D341Med (cell line): ENCODE results near the gene ZNF592.

Source experiments
- DNase-seq: peaks from one replicate; pipeline ENCODE4 v3.0.0; 2012; ENCODE audit warnings: low spot score

ZNF592 gene

GRCh38 chr15:84831028-84831427, 82.6 kb downstream of the ZNF592 start:
- DNase-seq, result no peak

DNA sequence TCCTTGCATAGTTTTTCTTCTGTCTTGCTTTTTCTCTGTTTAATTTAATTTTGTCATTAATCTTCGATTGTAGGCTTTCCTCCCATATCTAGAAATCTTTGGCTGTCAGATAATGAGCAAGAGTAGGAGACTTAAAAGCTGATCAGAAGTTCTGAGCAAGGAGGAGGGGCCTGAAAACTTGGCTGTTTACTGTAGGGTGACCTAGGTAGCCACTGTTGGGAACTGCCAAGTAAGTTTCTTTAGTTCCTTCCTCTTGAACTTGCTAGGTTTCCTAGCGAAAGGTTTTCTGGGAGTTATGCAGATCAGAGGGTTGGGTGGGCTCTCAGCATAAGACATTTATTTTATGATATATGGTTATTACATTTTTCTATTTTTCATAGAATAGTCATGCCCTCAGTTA, 83.2 kb downstream of the ZNF592 start:
- no peak for DNase-seq

- DNase-seq, result no peak
These were observed 84.2 kb downstream of the ZNF592 start for GRCh38 chr15:84832448-84833040.

DNA sequence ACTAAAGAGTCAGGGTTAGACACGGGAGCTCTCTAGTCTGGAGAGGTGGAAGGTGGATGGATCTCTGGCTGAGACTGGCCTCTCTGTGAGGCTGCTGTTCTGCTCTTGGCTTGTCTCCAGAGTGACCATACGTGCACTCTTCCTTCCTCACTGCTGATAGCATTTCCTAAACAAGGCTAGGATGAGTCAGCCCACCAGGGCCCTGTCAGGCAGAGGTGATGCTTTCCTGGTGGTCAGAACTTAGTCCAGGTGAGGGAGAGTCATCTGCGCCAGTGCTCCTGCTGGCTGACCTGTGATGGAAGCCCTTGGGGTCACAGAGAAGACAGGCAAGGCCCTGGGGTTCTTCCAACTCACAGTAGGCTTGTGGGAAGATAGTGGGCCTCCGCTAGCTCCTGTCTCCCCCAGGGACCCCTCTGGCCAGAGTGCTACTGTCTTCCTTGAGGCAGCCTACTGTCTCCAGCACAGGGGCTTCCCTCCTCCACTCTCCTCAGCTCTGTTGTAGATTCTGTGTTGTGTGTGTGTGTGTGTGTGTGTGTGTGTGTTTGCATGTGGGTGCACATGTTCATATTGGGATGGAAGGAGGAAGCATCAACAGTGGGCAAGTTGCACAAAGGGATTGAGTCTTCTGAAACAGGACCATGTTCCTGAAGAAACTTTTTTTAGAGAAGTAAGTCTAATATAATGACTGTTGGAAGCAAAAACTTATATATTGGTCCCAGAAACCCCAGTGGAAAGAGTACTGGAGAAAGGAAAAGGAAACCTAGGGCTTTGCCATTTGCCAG, 85.2 kb downstream of the ZNF592 start:
- no peak for DNase-seq

DNA sequence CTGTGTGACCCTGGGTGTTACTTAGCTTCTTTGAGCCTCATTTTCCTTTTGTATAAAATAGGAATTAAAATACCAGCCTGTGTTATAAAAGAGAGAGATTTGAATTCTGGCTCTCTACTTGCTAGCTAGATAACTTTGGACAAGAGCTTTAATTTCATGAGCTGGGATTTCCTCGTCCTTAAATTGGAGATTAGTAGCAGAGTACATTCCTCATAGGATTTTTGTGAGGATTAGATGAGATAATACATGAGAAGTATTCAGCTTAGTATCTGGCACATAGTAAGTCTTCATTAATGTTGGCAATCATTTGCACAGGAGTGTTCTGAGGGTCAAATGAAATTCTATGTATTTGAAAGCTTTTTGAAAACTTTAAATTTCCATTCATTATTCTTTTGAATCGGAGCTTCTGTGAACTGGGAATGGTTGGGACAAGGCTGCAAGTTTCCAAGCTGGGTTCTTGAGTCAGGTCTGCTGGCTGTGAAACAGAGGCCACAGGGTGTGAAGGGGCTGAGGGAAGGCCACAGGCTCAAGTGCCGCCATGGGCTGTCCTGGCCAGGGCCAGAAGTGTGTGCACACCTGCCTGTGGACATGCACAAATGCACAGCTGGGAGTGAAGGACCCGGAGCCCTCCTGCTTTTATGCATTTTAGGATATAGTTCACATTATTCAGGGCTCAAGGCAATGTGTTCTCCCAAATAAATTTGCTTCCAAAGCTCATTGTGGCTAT, 86.0 kb downstream of the ZNF592 start:
- DNase-seq, result no peak

- DNase-seq, result no peak
These were observed 86.6 kb downstream of the ZNF592 start for GRCh38 chr15:84834969-84835368.

- no peak for DNase-seq
These were observed 87.4 kb downstream of the ZNF592 start for GRCh38 chr15:84835661-84836337.

- no peak for DNase-seq
These were observed 88.5 kb downstream of the ZNF592 start for GRCh38 chr15:84836844-84837243.

GRCh38 chr15:84839714-84840113, 91.3 kb downstream of the ZNF592 start:
- no peak for DNase-seq

GRCh38 chr15:84840255-84840654, 91.9 kb downstream of the ZNF592 start:
- no peak for DNase-seq

GRCh38 chr15:84840741-84841429, 92.5 kb downstream of the ZNF592 start:
- no peak for DNase-seq

GRCh38 chr15:84842781-84843180, 94.4 kb downstream of the ZNF592 start:
- no peak for DNase-seq

- DNase-seq, result no peak
These were observed 96.6 kb downstream of the ZNF592 start for GRCh38 chr15:84844964-84845363.

- DNase-seq, result peak; percentile 70
These were observed 97.2 kb downstream of the ZNF592 start for GRCh38 chr15:84845631-84846030.

DNA sequence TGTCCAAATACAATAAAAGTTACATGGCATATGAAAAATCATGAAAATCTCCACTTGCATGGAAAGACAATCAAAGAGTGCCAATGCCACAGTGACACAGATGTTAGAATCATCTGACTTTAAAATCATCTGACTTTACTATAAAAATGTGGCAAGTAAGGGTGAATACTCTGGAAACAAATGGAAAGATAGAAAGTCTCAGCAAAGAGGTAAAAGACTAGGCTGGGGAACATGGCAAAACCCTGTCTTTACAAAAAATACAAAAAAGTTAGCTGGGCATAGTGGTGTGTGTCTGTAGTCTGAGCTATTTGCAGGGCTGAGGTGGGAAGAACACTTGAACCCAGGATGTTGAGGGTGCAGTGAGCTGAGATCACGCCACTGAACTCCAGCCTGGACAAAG, 97.9 kb downstream of the ZNF592 start:
- DNase-seq, result no peak

- no peak for DNase-seq
These were observed 99.0 kb downstream of the ZNF592 start for GRCh38 chr15:84847382-84847781.

DNA sequence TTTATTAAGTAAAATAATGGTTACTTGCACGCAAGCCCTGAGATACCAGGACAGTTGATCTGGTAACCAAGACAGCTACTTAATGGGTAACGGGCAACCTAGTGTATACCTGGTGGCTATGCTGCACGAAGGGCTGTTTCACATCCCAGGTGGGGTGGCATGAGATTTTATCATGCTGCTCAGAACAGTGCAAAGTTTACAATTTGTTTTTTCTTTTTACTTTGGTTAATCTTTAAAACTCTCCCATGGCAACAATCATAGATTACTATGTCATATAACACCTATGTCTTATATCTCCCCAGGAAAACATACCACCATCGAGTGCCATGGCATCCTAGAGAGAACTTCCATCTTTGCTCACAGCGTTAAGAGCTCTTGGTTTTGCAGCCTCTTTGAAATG, 103.8 kb downstream of the ZNF592 start:
- no peak for DNase-seq

GRCh38 chr15:84855136-84855535, 106.7 kb downstream of the ZNF592 start:
- no peak for DNase-seq

- DNase-seq, result no peak
These were observed 107.4 kb downstream of the ZNF592 start for GRCh38 chr15:84855765-84856164.
